Putamen (tissue), 1 donor: ENCODE measurements around the gene EYA4.

Experiments
- DNase-seq: peaks from one replicate; pipeline ENCODE4 v3.0.0-alpha.2; 2016; ENCODE audit warnings: low spot score

EYA4 gene, protein sequence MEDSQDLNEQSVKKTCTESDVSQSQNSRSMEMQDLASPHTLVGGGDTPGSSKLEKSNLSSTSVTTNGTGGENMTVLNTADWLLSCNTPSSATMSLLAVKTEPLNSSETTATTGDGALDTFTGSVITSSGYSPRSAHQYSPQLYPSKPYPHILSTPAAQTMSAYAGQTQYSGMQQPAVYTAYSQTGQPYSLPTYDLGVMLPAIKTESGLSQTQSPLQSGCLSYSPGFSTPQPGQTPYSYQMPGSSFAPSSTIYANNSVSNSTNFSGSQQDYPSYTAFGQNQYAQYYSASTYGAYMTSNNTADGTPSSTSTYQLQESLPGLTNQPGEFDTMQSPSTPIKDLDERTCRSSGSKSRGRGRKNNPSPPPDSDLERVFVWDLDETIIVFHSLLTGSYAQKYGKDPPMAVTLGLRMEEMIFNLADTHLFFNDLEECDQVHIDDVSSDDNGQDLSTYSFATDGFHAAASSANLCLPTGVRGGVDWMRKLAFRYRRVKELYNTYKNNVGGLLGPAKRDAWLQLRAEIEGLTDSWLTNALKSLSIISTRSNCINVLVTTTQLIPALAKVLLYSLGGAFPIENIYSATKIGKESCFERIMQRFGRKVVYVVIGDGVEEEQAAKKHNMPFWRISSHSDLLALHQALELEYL

DNA sequence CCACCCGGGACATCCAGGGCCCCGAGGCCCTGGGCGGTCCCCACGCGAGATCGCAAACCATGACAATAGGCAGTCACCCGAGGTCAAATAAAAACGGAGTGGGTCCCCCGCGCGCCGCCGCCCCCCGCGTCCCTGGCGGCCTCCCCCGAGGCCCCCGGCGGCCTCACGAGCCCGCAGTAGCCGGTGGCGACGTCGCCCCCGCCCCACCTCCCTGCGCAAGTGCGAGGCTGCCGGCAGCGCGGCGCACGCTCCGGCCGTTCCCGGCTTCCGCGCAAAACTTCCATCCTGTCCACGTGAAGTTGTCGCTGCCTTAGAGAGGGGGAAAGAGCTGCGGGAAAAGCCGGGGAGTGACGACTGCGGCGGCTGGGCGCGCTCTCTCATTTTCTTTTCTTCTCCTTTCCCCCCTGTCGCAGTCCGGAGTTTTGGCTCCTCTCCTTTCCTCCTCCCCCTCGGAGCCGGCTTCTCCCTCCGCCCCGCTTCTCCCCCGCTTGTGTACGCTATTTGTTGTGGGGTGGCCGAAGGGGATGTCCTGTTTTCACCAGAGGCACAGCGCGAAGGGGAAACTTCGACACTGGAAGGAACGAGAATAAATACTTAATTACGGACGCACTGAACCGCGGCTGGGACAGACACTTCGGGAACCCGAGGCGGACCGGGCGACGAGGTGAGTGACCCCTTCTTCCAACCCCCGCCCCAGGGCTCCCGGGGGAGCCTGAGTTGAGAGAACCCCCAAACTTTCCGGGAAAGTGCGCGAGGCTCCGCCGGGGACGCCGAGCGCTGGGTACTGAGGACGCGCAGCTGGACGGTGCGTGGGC, at the start of gene EYA4:
TSS of gene EYA4 (plus strand) at position 272 of the 815 bp plus-strand sequence. CDS start 33,424 bp downstream, outside the sequence.
- DNase-seq = peak; percentile 18

DNA sequence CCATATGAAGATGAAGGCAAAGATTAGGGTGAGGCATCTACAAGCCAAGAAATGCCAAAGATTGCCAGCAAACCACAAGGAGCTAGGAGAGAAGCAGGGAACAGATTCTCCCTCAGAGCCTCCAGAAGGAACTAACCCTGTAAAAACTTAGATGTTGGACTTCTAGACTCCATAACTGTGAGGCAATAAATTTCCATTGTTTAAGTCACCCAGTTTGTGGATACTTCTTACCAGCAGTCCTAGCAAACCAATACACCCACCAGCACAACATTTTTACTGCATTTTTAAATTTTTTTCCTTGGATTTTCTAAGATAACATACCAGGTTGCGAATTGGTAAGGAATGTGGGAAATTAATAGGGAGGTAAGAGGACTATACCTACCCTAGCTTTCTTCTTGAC, 47.8 kb upstream of the EYA4 start:
- no peak for DNase-seq

GRCh38 chr6:133198725-133199124, 42.4 kb upstream of the EYA4 start:
- no peak for DNase-seq

- no peak for DNase-seq
Measured at GRCh38 chr6:133201231-133201630, 39.9 kb upstream of the EYA4 start.

- DNase-seq = no peak
Measured at GRCh38 chr6:133202610-133203343, 38.4 kb upstream of the EYA4 start.

- DNase-seq = no peak
Measured at GRCh38 chr6:133203344-133203697, 37.8 kb upstream of the EYA4 start.

GRCh38 chr6:133205304-133205703, 35.9 kb upstream of the EYA4 start:
- DNase-seq = no peak

DNA sequence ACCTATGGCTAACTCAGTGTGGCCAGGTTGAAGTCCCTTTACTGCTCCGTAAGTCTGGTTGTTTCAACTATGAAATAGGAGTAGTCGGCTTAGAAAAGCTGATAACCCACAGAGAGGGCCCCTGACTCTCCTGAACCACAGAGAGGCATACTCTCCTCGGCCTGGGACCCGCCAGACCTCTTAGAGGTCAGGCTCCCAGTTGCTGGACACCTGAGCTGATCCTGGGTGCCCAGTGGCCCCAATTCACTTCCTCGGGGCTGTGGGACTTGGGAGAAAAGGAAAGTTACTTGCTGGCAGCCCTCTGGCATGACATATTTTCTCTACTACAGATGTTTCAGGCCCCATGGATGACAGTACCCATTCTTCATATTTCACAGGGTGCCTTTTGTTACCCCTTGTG, 34.2 kb upstream of the EYA4 start:
- DNase-seq = no peak

DNA sequence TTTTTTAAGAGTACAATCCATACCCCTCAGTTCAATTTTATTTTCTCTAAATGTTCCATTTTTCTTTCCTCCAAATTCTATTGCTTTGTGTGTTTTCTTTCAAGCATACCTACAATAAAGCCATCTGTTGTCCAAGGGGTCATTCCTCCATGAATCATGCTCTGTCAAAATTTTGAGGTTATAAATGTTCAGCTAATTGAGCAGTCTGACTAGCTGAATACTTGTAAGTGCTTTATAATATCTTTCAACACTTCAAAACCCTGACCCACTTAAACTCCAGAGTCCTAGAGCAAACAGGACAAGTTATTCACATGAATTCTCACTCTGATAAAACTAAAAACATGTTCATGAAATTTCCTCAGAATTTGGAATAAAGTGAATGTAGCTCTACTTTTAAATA, 33.4 kb upstream of the EYA4 start:
- no peak for DNase-seq

GRCh38 chr6:133208183-133208755, 32.9 kb upstream of the EYA4 start:
- no peak for DNase-seq

DNA sequence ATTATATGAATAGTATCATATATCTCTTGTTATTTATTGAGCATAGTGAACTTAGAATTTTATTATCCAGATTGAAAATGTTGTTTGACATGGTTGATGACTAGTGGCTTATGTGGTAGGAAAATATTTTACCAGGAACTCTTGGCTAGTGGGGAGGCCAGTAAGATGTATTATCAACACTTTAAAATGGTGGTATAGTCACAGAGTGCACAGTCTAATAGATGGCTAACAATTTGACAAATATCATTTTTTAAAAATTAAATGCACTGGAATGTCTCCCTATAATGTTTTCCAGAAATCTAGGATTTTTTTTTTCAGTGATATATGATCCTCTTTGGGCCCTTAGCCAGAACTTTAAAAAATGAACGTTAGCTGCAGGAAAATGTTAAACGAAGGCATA, 26.9 kb upstream of the EYA4 start:
- no peak for DNase-seq

DNA sequence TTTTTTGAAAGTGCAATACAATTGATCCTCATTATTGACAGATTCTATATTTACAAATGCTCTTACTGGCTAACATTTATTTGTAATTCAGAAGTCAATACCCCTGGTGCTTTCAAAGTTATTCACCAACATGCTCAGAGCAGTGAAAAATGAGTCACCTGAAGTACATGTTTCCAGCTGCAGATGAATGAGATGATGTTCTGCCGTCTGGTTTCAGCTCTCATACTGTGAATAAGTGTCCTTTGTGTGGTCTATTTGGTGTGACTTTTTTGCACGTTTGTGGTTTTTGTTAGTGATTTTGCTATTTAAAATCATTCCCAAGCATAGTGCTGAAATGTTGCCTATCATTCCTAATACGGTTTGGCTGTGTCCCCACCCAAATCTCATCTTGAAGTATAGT, 22.3 kb upstream of the EYA4 start:
- no peak for DNase-seq

- DNase-seq = no peak
Measured at GRCh38 chr6:133223452-133224029, 17.6 kb upstream of the EYA4 start.

DNA sequence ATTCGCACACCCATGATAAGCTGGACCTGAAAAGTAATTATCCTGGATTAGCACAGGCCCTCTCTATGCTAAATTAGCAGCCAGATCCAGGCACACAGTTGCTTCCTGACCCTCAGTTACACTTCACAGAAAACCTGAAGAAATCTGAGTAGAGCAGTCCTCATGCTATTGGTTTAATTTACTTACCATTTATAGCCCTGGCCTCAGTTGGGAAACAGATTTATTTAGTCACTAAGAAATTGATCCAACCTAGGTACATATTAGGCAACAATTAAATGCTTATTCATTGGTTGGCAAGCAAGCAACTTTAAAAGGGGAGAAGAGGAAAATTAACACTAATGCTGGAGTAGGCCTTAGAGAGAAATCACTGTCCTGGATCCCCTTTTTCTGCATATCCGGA, 15.6 kb upstream of the EYA4 start:
- DNase-seq = no peak

DNA sequence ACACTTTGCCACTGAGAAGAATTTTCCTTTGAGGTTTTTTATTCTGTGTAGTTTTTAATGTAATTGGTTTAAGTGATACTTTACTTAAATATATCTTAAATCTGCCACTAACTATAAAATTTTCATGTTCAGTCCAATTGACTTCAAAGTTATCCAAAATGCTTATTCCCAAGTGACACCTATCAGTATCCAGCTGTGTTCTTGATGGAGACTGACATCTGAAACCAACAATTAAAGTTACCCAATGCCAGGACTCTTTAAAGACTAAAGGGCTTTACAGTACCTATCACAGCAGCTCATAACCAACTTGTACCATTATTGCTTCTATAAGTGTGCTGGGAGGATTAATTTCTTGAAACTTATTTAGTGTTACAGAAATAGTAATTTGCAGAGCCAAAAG, 13.8 kb upstream of the EYA4 start:
- DNase-seq = no peak

GRCh38 chr6:133230052-133230451, 11.1 kb upstream of the EYA4 start:
- no peak for DNase-seq

GRCh38 chr6:133235221-133235620, 5.9 kb upstream of the EYA4 start:
- DNase-seq = no peak

GRCh38 chr6:133236932-133237331, 4.2 kb upstream of the EYA4 start:
- no peak for DNase-seq

GRCh38 chr6:133240511-133241085, 559 bp upstream of the EYA4 start:
- no peak for DNase-seq

- no peak for DNase-seq
Measured at GRCh38 chr6:133241901-133242636, 912 bp downstream of the EYA4 start.
